Psoas muscle (tissue), 8 donors: ENCODE measurements around the gene LDHD. TPM values are rescaled to one million over a fixed set of nuclear protein-coding genes. Genes with fewer than 3 reads are reported as not detected.

Experiments
- ATAC-seq, 4 donors: fragments of 200-7000 bp; cut with Tn5 transposase; one replicate each; pipeline ENCODE4 v1.9.1; 2020; ENCODE audit warnings: moderate library complexity in 3 of 4, mild to moderate bottlenecking in 2 of 4
- DNase-seq, 2 donors: peaks; one replicate each; pipeline ENCODE4 v3.0.0-alpha.2; 2020
- H3K27ac ChIP-seq: fragments of 200-600 bp; one replicate; pipeline ENCODE4 v1.8.0; 2022
- H3K27me3 ChIP-seq, 3 donors: fragments of 200-600 bp in 1 of 3; one replicate each; pipeline versions ENCODE4 v1.6.1 to v1.8.0; 2013 to 2022; ENCODE audit warnings: low read length in 2 of 3, mild to moderate bottlenecking in 2 of 3, moderate library complexity in 1 of 3; ENCODE audit not compliant: insufficient read depth in 3 of 3
- H3K36me3 ChIP-seq, 2 donors: fragments of 200-600 bp in 1 of 2; one replicate each; pipeline versions ENCODE4 v1.6.1 to v1.8.0; 2013 to 2022; ENCODE audit warnings: low read depth in 1 of 2, mild to moderate bottlenecking in 1 of 2, moderate library complexity in 1 of 2; ENCODE audit not compliant: insufficient read depth in 1 of 2
- H3K4me1 ChIP-seq: fragments of 200-600 bp; one replicate; pipeline ENCODE4 v1.8.0; 2022
- H3K4me3 ChIP-seq: fragments of 200-600 bp; one replicate; pipeline ENCODE4 v1.8.0; 2022; ENCODE audit warnings: mild to moderate bottlenecking
- H3K9me3 ChIP-seq: fragments of 200-600 bp; one replicate; pipeline ENCODE4 v1.8.0; 2022
- CTCF ChIP-seq: fragments of 200-600 bp; IDR thresholded peaks from one replicate; pipeline ENCODE4 v1.8.0; 2022; ENCODE audit warnings: antibody characterized with exemption
- WGBS, 3 donors: extraction: QIAGEN DNeasy Blood & Tissue Kit; methylation state at CpG; one replicate each; pipeline versions ENCODE4 v1.1.6 to v1.1.7; 2013; 5-methylcytosine and 5-hydroxymethylcytosine counted together
- intact Hi-C, 2 donors: fragments of 100-400 bp; cut with DNase I; formaldehyde crosslinking; loops; one replicate each; pipeline versions ENCODE4 v1.11.0 to v1.14.2; 2022
- polyA plus RNA-seq, 3 donors: library from polyadenylated mRNA; stranded (reverse); fragments of 200-250 nt; gene quantifications; one replicate each; pipeline ENCODE4 v1.2.3, GENCODE V29; 2013
- total RNA-seq, 4 donors: library from RNA; stranded (reverse); fragmentation: NEBNext Ultra II Directional in 2 of 4; extraction: Animal tissue kit (Norgen Biotek cat#: 25700) in 2 of 4; gene quantifications; one replicate each; pipeline versions ENCODE4 v1.2.1 to v1.2.4, GENCODE V29; 2021 to 2023
- donor health status: healthy with polysubstance abuse.
- donor health status: DM: no; HTN: no; CAD: no; lungs with moderate emphysema.
- donor health status: Bipolar disorder and iron deficiency.
- donor health status: healthy.
- donor health status: DM: yes; HTN: yes; CAD: no.
- donor health status: DM: no; HTN: no; CAD: no.
- donor health status: DM: no; HTN: no; CAD: no.
- donor health status: DM: yes; HTN: yes; CAD: no.

LDHD gene
- total and polyA plus RNA-seq, 7 donors, result 20.5 to 66.6 (median 35.7) TPM

- DNase-seq (no peak), ATAC-seq (no peak)
- H3K27ac ChIP-seq, result no peak overlapping the region
- H3K4me3 ChIP-seq, result no peak overlapping the region
- no peaks in the 10 kb centered on the region for H3K27me3 ChIP-seq
- WGBS, 3 donors, result 77 to 80% (median 80%) methylated on average over 6 of the region's 6 CpGs
- intact Hi-C loops, result no loop called here
- H3K4me1 ChIP-seq, result peaks cover 50% of the 10 kb centered on the region
- no peaks in the 10 kb centered on the region for H3K36me3 ChIP-seq
- no peaks in the 10 kb centered on the region for H3K9me3 ChIP-seq
- TF ChIP-seq CTCF, result no peak
These were observed 35.3 kb downstream of the LDHD start for GRCh38 chr16:75081179-75081859.

- DNase-seq (no peak), ATAC-seq (peak in 2 of 4 donors; percentile 21 to 39)
- TF ChIP-seq CTCF, result no peak
- peak overlapping the region; percentile 60 for H3K27ac ChIP-seq
- H3K36me3 ChIP-seq, result no peaks in the 10 kb centered on the region
- intact Hi-C loops, result no loop called here
- no peak overlapping the region for H3K4me3 ChIP-seq
- H3K4me1 ChIP-seq, result peaks cover 48% of the 10 kb centered on the region
- H3K27me3 ChIP-seq, result no peaks in the 10 kb centered on the region
- no peaks in the 10 kb centered on the region for H3K9me3 ChIP-seq
- 86 to 94% (median 89%) methylated on average over 8 of the region's 8 CpGs for WGBS, 3 donors
These were observed 36.2 kb downstream of the LDHD start for GRCh38 chr16:75080205-75081029.

GRCh38 chr16:75079346-75079926 lies 37.1 kb downstream of the LDHD start:
- Histone ChIP-seq H3K36me3 (no peaks in the 10 kb centered on the region), H3K4me3 (no peak overlapping the region), H3K27ac (peak overlapping the region; percentile 60), H3K4me1 (peaks cover 48% of the 10 kb centered on the region), H3K27me3 (no peaks in the 10 kb centered on the region), H3K9me3 (no peaks in the 10 kb centered on the region)
- intact Hi-C loops, result no loop called here
- 63 to 85% (median 78%) methylated on average over 7 of the region's 7 CpGs for WGBS, 3 donors
- DNase-seq, result no peak
- ATAC-seq, result no peak
- no peak for TF ChIP-seq CTCF

- peaks cover 49% of the 10 kb centered on the region for H3K4me1 ChIP-seq
These were observed 37.7 kb downstream of the LDHD start for GRCh38 chr16:75078886-75079285.

More at GRCh38 chr16:75078886-75079285, 37.7 kb downstream of the LDHD start:
- Histone ChIP-seq H3K4me3 (no peak overlapping the region), H3K9me3 (no peaks in the 10 kb centered on the region), H3K36me3 (no peaks in the 10 kb centered on the region), H3K27ac (peak overlapping the region; percentile 60), H3K27me3 (no peaks in the 10 kb centered on the region)
- TF ChIP-seq CTCF, result no peak
- WGBS, 3 donors, result 58 to 70% (median 68%) methylated on average over 8 of the region's 8 CpGs
- ATAC-seq (peak; percentile 21 to 65 (median 59)), DNase-seq (no peak)
- intact Hi-C loops, result no loop called here
